SK-N-DZ (cell line): Measurements from ENCODE around the gene MICAL2. TPM values are rescaled to one million over a fixed set of nuclear protein-coding genes. Genes with fewer than 3 reads are reported as not detected.

Source experiments
- DNase-seq: peaks from one replicate; pipeline ENCODE4 v3.0.0-alpha.2; 2015; ENCODE audit warnings: low spot score
- polyA plus RNA-seq, 2 experiments: library from polyadenylated mRNA; depleted of rRNA; stranded (reverse); fragments of >200 nt; gene quantifications; 2 replicates each; pipeline ENCODE4 v1.2.3, GENCODE V29; 2014

Gene MICAL2, protein sequence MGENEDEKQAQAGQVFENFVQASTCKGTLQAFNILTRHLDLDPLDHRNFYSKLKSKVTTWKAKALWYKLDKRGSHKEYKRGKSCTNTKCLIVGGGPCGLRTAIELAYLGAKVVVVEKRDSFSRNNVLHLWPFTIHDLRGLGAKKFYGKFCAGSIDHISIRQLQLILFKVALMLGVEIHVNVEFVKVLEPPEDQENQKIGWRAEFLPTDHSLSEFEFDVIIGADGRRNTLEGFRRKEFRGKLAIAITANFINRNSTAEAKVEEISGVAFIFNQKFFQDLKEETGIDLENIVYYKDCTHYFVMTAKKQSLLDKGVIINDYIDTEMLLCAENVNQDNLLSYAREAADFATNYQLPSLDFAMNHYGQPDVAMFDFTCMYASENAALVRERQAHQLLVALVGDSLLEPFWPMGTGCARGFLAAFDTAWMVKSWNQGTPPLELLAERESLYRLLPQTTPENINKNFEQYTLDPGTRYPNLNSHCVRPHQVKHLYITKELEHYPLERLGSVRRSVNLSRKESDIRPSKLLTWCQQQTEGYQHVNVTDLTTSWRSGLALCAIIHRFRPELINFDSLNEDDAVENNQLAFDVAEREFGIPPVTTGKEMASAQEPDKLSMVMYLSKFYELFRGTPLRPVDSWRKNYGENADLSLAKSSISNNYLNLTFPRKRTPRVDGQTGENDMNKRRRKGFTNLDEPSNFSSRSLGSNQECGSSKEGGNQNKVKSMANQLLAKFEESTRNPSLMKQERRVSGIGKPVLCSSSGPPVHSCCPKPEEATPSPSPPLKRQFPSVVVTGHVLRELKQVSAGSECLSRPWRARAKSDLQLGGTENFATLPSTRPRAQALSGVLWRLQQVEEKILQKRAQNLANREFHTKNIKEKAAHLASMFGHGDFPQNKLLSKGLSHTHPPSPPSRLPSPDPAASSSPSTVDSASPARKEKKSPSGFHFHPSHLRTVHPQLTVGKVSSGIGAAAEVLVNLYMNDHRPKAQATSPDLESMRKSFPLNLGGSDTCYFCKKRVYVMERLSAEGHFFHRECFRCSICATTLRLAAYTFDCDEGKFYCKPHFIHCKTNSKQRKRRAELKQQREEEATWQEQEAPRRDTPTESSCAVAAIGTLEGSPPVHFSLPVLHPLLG
- polyA plus RNA-seq (2014; cell fraction: cytosol; rRNA removed), result 1.8 and 2.1 TPM in 2 replicates
- 1.2 and 3.2 TPM in 2 replicates for polyA plus RNA-seq (2014; cell fraction: nucleus; rRNA removed)

DNA sequence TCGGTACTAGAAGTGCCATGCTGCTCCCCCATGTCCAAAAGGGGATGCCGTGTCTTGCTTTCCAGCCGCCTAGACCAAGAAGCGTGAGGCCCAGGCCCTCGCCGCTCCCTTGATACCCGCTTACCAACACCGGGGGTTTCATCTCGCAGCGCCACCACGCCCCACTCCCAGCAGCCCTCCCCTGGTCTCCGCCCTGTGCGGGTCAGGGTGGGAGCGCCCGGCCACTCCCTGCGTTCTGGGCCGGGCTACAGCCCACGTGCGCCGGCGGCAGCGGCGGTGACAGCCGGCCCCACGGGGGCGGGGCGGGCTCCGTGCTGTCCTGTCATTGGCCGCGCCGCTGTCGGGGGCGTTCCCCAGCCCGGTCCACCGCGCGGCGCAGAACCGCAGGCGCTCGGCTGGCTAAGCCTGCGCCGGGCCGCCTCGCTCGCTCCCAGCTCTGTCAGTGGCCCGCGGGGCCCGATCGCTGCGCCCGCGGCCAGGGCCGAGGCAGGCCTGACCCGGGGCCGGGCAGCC is at the start of gene MICAL2:
TSS of gene MICAL2 (plus strand) at position 390 of the 513 bp plus-strand sequence. CDS start 51,566 bp downstream, outside the sequence.
- DNase-seq, result peak; percentile 71

DNA sequence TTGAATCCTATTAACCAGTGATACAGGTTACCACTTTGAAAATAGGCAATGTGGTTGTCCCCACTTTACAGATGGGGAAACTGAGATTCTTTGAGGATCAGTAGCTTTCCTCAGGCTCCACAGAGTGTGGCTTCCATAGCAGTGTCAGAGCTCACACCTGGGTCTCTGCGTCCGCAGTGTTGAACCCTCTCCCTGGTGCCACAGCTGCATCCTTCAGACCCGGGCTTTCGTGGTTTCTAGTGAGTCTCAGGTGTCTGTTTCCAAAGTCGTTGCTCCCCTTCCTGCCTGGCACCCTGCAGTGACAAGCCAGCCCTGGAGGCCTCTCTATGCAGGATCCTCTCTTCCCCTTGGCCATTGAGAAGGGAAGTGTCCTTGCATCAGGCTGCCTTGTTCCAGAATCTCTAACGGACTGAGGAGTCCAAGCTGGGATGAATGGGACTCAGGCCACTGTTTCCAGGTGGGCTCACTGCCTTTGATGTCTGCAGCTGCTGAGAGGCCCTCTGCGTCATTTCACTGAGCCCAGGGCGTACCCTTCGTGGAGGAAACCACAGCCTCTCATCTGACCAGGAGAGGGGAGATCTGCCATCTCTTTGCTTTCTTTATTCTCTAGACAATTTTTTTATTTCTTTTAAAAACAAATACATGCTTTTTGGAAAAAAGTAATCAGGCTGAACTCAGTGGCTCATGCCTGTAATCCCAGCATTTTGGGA is 48.4 kb upstream of the MICAL2 start:
- DNase-seq, result no peak

DNA sequence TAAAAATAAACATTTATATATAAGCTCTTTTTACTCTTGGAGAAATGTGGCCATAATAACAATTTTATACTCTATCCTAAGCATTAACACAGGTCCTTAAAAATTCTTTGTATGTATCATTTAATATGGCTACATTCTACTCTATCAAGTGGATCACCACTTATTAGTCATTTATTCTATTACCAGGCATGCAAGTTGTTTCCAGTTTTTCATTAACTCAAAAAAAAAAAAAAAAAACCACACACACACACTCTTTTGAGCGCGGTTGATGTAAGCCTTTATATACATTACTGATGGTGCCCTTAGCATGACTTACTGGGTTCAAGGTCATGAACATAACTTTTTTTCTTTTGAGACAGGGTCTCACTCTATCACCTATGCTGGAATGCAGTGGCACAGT is 47.1 kb upstream of the MICAL2 start:
- no peak for DNase-seq

DNA sequence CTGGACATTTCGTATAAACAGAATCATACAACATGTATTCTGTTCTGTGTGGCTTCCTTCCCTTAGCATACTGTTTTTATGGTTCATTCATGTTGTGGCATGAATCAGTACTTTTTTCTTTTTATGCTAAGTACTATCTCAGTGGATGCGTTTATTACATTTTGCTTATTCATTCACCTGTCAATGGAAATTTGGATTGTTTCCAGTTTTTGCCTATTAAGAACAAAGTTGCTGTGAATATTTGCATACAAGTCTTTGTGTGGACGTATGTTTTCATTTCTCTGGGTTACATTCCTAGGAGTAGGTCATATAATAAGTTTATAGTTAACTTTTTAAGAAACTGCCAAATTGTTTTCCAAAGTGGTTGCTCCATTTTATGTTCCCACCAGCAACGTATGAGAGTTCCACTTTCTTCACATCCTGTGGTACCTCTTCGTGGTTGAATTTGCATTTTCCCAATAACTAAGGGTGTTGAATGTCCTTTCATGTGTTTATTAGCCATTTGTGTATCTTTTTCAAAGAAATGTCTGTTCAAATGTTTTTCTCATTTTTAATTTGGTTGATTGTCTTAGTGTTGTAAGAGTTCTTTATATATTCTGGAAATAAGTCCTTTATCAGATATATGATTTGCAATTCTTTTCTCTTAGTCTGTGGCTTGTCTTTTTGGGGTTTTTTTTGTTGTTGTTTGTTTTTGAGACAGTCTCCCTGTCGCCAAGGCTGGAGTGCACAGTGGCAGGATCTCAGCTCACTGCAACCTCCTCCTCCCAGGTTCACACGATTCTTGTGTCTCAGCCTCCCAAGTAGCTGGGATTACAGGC is 46.0 kb upstream of the MICAL2 start:
- no peak for DNase-seq

DNA sequence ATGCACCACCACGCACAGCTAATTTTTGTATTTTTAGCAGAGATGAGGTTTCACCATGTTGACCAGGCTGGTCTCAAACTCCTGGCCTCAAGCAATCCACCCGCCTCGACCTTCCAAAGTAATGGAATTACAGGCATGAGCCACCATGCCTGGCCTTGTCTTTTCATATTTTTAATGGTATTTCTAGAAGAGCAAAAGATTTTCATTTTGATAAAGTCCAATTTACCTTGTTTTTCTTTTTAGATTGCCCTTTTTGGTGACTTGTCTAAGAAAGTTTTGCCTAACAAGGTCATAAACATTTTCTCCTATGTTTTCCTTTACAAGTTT is 45.5 kb upstream of the MICAL2 start:
- DNase-seq, result no peak

DNA sequence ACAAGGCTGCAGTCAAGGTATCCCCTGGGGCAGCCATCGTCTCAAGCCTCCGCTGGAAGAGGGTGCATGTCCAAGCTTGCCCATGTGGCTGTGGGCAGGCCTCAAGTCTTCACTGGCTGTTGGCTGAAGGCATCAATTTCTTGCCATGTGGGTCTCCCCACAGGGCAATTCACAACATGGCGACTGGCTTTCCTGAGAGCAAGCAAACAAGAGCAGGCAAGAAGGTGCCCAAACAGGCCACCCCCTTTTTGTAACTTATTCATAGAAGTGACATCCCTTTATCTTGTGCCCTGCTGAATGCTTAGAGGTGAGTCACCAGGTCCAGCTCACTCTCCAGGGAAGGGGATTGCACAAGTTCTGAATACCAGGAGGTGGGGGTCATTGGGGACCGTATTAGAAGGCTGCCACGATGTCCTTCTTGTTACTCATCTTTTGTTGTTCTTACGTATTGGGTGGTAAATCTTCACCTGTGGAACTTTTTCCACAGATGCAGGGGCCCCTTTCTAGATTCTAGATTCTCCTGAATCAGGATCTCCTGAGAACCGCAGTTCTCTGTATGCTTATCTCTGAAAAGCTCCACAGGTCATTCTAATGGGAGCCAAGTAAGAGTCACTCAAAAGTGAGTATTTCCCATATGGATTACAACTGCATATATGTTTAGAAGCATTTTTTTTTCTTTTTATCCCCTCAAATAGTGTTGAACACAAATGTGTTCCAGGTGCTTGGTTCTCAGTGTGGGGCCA is 44.2 kb upstream of the MICAL2 start:
- DNase-seq, result no peak

DNA sequence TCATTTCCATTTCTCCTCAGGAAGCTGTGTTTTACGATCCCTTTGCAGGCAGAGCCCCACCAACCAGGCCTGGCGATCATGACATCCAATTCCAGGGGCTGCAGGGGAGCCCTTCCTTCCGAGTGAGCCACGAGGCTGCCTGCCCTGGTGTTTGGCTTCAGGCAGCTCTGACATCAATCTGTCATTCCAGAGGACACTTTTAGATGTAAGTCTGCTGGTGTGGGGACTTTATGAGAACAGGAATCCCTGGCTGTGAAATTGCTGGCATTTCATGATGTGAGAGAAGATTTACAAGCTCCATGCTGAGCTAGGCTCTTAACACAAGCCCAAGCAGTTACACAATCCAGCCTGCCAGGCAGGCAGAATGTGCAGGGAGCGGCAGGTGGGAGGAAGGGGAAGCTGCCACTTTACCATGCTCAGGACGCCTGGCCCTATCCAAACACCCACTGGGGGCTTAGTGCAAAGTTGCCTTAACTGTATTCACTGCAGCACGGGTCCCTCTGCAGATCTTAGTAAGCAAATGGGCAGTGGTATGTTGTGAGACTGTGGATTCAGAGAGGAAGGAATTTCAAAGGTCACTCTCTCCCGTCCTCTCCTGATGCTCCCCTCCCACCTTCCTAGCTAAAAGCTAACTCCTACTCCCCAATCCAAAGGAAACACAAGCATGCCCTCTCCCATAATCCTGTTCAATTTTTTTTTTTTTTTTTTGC is 43.4 kb upstream of the MICAL2 start:
- no peak for DNase-seq

DNA sequence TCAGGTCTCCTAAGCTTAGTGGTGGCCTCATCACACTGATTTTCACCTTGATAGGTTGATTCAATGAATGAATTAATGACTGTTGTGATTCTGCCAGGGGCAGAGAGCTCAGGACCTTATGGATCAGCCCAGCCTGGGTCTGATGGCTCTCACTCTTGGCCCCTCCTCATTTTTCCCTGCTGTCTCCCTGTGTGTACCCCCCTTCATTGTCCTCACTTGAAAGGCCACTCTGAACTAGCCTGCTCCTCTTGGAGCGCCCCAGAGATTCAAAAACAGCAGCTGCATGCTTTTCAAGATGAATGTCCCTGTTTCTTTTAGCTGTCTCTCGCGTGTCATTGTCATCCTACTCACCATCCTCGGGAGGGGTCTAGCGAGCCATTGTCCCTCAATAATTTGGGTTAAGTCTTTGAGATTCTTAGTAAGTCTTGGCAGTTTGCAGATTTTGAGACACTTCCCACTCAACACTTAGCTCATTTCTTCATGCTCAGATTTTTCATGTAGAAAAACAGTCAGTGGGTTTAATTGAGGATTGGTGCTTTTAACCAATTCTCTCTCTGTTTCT is 42.5 kb upstream of the MICAL2 start:
- no peak for DNase-seq

DNA sequence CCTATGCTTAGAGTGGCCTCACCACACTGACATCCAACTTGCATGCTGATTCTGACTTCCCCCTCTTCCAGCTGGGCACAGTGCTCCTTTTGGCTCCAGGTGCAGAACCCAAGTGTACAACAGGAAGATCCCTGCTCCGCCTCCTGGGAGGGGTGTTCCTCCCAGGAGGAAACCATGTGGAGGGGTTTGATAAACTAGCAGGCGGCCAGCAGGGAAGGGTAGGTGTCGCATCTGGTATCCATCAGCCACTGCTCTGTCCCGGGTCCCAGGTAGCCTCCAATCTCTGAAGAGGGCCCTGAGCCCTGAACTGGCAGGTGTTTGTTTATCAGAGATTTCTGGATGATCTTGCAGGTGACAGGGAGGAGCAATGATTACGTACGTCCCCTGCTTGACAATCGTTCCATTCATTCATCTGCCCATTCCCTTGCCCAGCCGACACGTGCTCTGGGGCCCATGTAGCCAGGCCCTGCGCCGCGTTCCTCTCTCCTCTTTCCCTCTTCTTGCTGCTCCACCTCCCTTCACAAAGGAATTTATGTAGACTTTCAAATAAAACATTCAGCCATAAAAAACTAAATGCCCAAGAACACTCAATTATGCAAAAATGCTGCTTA is 41.2 kb upstream of the MICAL2 start:
- DNase-seq, result no peak

DNA sequence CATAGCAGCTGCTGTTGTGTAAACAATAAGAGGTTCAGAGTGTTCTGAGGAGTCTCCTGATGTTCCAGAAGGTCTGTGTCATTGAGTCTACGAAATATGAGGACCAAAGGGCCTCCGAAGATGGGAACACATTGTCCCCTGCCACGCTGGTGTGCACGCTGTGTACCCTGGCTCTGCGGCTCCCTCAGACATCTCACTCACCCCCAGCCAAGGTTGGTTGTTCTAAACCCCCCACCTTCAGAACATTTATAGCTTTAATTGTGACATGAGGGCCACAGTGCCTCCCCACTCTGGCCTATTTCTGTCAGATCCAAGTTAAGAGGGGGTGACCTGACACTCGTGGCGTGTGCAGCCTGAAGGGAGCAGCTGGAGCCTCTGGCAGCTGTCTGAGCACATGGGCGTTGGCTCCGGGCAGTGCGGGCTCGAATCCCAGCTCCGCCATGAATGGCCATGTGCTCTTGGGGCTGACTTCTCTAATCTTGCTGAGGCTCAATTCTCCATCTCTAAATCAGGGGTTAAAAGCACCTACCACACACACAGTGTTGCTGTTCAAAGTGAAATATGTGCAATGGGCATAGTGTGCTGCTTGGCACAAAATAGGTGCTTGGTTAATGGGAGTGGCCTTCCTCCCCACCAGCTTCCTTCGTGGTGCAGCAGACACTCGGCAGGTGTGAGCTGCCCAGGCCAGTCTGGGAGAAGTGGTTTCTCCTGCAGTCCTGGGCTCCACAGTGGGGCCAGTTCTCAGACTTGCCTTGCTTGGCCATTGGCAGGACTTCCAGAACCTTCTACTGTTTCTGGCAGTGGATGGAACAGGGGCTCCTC is 39.7 kb upstream of the MICAL2 start:
- no peak for DNase-seq

DNA sequence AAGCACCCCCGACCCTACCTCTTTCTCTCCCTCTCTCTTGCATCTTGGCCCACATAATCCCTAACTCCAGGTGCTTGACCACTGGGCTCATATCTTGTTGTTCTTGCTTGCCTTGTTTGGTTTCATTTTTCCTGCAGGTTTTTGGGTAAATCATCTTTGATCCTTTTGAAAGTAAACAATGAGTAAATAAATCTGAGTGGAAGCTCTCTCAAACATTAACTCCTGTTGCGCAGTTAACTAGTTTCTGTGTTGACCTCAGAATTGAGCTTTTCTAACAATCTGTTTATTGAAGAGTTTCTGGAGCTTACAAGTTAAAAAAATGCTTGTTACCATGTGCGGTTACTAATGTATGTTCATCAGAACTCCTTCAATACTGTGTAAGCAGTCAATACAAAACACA is 38.8 kb upstream of the MICAL2 start:
- DNase-seq, result no peak

DNA sequence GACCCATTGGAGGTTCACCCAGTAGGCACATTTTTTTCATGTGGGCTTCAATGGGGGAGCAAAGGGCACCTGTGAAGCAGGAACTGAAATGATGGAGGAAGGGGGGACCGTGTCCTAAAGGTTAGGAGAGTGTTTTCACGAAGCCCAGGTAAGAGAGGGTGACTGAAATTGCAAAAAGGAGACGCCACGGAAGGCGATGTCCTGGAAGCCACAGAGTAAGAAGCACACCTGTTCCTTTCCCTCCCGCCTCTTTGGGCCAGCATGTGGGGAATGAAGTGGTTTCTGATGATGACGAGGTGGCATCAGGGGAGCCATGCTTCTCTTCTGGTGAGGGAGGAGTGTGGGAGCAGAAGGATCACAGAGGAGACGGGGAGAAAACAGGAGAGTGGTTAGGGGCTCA is 37.0 kb upstream of the MICAL2 start:
- no peak for DNase-seq

DNA sequence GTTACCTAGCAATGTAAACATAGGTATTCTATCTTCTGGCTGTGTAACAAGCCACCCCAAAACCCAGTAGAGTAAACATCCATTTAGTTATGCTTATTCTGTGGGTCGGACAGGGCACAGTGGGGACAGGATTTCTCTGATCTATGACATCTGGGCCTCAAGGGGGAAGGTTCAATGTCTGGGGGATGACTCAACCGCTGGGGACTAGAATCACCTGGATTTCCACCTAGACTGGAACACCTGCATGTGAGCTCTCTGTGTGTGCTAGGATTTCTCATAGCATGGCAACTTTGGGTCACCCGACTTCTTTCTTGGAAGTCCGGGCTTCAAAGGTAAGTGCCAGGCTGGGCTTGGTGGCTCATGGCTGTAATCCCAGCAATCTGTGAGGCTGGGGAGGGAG is 36.5 kb upstream of the MICAL2 start:
- DNase-seq, result no peak

DNA sequence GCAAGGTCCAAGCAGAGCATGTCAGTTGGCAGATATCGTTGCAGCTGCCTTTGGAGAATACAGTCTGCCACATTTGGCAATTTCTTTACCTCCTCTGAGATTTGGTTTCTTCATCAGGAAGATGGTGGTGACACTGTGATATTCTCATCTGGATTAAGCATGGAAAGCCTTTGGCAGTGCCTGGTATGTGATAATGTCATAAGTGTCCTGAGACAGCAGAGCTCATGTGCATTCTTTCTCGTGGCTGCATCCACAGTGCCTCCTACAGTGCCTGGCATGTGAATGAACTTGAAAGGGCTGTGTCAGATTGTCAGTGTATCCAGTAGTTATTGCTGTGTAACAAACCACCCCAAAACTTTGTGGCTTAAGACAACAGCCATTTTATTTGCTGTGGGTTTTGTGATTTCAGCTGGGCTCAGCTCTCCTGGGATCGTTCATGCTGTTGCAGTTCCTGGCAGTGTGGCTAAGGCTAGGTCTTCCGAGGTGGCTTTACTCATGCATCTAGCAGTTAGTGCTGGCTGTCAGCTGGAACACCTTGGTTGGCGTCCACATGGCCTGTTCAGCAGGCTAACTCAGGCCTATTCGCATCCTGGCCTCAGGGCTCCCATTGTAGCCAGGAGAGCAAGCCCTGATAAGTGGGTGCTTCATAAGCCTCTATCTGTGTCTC is 35.7 kb upstream of the MICAL2 start:
- DNase-seq, result no peak

DNA sequence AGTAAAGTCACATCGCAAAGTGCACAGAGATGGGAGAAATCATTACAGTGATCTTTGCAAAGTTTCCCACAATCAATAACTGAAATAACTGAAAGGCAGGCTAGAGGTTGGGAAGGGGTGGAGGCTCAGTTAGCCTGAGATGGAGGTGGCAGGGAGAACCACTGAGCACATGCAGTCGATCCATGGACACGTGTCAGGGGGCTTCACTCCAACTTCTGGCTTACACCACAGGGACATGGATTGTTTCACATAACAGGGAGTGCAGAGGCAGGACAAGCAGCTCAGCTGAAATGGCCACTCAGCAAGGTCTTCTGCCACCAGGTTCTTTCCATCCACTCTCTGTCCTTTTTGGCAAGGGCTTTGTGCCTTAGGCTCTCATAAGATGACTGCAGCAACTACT is 35.1 kb upstream of the MICAL2 start:
- DNase-seq, result no peak
